Measurements from ENCODE around the gene CCNY. TPM values are rescaled to one million over a fixed set of nuclear protein-coding genes. Genes with fewer than 3 reads are reported as not detected.
A peak's percentile ranks its signal among the peaks of the same experiment; 100 is the strongest.

The CCNY gene
- total RNA-seq, 3 donors from 2014 or later = 48.6 to 64.4 (median 51.5) TPM

DNA sequence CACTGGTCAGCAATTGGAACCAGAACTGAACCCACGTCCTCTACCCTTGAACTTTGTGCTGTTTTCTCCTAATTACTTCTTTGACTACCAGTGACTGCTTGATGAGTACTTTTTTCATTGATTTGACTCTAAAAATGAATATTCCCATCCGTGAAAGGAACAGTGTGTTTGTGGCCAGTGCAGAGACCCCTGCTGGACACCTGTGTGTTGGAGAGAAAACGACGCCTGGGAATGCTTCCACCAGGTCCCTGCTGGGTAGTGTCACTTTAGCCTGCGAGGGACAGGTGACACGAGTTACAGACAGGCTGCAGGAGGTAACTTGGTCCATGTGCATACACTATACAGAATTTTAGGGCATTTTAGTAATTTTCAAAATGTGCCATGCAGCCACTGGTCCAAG lies 262.1 kb downstream of the CCNY start:
- no peaks in the 10 kb centered on the region for H3K9me3 ChIP-seq
- DNase-seq (peak in 1 of 3 donors; percentile 18), ATAC-seq (no peak)
- TF ChIP-seq, protein P1, sequence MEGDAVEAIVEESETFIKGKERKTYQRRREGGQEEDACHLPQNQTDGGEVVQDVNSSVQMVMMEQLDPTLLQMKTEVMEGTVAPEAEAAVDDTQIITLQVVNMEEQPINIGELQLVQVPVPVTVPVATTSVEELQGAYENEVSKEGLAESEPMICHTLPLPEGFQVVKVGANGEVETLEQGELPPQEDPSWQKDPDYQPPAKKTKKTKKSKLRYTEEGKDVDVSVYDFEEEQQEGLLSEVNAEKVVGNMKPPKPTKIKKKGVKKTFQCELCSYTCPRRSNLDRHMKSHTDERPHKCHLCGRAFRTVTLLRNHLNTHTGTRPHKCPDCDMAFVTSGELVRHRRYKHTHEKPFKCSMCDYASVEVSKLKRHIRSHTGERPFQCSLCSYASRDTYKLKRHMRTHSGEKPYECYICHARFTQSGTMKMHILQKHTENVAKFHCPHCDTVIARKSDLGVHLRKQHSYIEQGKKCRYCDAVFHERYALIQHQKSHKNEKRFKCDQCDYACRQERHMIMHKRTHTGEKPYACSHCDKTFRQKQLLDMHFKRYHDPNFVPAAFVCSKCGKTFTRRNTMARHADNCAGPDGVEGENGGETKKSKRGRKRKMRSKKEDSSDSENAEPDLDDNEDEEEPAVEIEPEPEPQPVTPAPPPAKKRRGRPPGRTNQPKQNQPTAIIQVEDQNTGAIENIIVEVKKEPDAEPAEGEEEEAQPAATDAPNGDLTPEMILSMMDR (IDR thresholded peaks at IDR 0.05) = no peak
- no peaks in the 10 kb centered on the region for H3K36me3 ChIP-seq (ENCODE audit: low read depth)
- H3K4me3 ChIP-seq = no peak overlapping the region
- intact Hi-C loops (cut with DNase I, micrococcal nuclease) = no loop called here
- no peaks in the 10 kb centered on the region for H3K4me1 ChIP-seq (ENCODE audit: low read depth)

DNA sequence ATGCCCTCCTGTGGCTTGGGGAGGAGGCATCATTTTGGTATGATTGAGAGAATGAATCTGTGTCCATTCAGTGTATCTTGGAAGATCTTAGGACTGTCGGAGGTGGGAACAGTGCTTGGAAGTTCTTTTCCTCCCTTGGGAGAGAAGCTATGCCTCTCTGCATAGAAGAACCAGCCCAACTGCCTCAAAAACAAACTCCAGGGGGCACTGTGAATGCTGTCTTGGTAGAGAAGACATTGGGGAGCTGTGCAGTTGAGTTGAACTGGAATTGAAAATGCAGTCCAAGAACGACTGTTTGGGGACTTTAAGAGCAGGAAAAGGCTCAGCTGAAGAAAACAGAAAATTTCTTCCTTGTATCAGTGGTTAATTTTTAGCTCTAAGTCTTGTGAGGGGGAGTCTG lies 263.9 kb downstream of the CCNY start:
- no peaks in the 10 kb centered on the region for H3K4me1 ChIP-seq (ENCODE audit: low read depth)
- H3K36me3 ChIP-seq (ENCODE audit: low read depth) = no peaks in the 10 kb centered on the region
- no peak overlapping the region for H3K4me3 ChIP-seq
- no peaks in the 10 kb centered on the region for H3K9me3 ChIP-seq
- intact Hi-C loops (cut with DNase I, micrococcal nuclease) = no loop called here
- TF ChIP-seq, protein P1 (IDR thresholded peaks at IDR 0.05) = no peak
- DNase-seq (no peak), ATAC-seq (no peak)

DNA sequence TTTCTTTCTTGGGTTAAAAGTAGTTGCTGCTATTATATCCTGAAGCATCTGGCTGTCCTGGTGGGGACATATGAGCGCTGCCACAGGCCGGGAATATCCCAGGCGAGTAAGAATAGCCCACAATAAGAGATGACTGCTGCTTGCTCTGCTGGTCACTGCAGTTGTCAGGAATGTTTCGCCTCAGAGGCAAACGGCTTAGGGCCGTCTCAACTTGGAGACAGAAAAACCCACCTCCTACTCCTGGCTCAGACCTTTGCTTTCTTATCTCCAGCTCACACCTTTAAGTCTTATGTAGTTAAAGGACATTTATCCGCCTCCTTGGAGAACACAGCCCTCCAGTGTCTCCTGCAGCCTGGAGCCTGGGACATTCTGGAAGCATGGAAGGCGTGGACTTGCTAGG lies 268.9 kb downstream of the CCNY start, which contains the start of gene GJD4:
Gene GJD4, plus strand, starts transcription at position 151 of the 400 bp plus-strand sequence. Its CDS starts 227 bp downstream, at position 378.
- no peaks in the 10 kb centered on the region for H3K36me3 ChIP-seq (ENCODE audit: low read depth)
- no peak within 1 kb of the TSS for H3K4me3 ChIP-seq
- peaks cover 10% of the 10 kb centered on the region for H3K4me1 ChIP-seq (ENCODE audit: low read depth)
- ATAC-seq (no peak), DNase-seq (no peak)
- no peaks in the 10 kb centered on the region for H3K9me3 ChIP-seq
- intact Hi-C loops (cut with DNase I, micrococcal nuclease) = no loop called here
- TF ChIP-seq, protein P1 (IDR thresholded peaks at IDR 0.05) = no peak

DNA sequence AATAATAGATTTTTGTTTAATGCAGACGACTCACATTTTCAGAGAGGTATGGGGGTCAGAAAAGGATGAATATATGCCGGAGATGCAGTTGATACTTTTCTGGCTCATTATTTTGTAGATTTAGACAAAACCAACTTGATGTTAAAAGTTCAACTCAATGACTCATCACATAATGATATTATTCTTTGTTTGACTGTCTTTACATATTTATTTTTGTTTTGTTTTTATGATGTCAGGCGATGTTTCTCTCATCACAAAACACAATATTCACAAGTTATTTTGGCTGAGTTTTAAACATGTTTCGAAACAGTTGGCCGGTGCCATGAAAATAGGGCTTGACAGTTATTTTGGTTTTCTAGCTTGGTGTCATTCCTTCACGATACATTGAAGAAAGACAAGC lies 270.1 kb downstream of the CCNY start:
- intact Hi-C loops (cut with DNase I, micrococcal nuclease) = no loop called here
- Histone ChIP-seq H3K9me3 (no peaks in the 10 kb centered on the region), H3K36me3 (ENCODE audit: low read depth) (no peaks in the 10 kb centered on the region), H3K4me1 (ENCODE audit: low read depth) (peaks cover 10% of the 10 kb centered on the region), H3K4me3 (no peak overlapping the region)
- ATAC-seq = no peak
- no peak for DNase-seq
- TF ChIP-seq, protein P1 (IDR thresholded peaks at IDR 0.05) = no peak

DNA sequence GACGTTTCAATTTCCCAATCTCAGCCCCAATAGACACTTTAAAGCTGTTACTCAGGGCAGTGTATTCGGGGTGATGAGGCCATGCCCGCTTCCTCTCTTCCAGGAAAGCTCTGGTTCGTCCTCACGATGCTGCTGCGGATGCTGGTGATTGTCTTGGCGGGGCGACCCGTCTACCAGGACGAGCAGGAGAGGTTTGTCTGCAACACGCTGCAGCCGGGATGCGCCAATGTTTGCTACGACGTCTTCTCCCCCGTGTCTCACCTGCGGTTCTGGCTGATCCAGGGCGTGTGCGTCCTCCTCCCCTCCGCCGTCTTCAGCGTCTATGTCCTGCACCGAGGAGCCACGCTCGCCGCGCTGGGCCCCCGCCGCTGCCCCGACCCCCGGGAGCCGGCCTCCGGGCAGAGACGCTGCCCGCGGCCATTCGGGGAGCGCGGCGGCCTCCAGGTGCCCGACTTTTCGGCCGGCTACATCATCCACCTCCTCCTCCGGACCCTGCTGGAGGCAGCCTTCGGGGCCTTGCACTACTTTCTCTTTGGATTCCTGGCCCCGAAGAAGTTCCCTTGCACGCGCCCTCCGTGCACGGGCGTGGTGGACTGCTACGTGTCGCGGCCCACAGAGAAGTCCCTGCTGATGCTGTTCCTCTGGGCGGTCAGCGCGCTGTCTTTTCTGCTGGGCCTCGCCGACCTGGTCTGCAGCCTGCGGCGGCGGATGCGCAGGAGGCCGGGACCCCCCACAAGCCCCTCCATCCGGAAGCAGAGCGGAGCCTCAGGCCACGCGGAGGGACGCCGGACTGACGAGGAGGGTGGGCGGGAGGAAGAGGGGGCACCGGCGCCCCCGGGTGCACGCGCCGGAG lies 271.4 kb downstream of the CCNY start:
- ATAC-seq = no peak
- H3K4me1 ChIP-seq (ENCODE audit: low read depth) = peaks cover 10% of the 10 kb centered on the region
- DNase-seq = no peak
- H3K9me3 ChIP-seq = no peaks in the 10 kb centered on the region
- intact Hi-C loops (cut with DNase I, micrococcal nuclease) = no loop called here
- TF ChIP-seq, protein P1 (IDR thresholded peaks at IDR 0.05) = no peak
- no peaks in the 10 kb centered on the region for H3K36me3 ChIP-seq (ENCODE audit: low read depth)
- no peak overlapping the region for H3K4me3 ChIP-seq

Data from mucosa of descending colon (tissue), 3 donors.